Measurements from ENCODE around the gene BRCC3. TPM values are rescaled to one million over a fixed set of nuclear protein-coding genes. Genes with fewer than 3 reads are reported as not detected.

BRCC3 gene
- polyA plus RNA-seq, 1 donor from 2014 or later, result 28.1 TPM

- no peak overlapping the region for H3K9ac ChIP-seq (ENCODE audit: low read length)
- no peak for TF ChIP-seq TAF1 (IDR thresholded peaks at IDR 0.05; ENCODE audit: low read depth)
- no peak for TF ChIP-seq REST (IDR thresholded peaks at IDR 0.05; ENCODE audit: borderline replicate concordance)
- no peak for TF ChIP-seq POLR2AphosphoS5 (IDR thresholded peaks at IDR 0.05)
- TF ChIP-seq CTCF (IDR thresholded peaks at IDR 0.05; ENCODE audit: poor library complexity, severe bottlenecking), result no peak
Observed at GRCh38 chrX:155023907-155024833, 47.1 kb upstream of the BRCC3 start.

DNA sequence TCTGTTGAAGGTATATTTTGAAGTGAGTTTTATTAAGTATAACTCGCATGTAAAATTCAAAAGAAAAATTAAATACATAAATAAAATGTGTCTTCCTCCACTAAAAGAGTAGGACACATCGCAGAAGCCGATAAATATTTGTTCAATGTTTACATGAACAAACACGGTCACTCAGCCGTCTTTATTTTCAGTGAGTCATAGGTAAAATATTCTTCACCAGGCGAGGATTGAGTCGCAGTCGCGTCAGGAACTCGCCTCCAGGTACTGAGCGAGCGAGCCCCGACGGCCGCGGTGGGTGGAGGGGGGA is 44.9 kb upstream of the BRCC3 start:
- H3K9me2 ChIP-seq (ENCODE audit: insufficient read depth, low read length), result no peaks in the 10 kb centered on the region
- H3K27ac ChIP-seq (ENCODE audit: low read length), result peak overlapping the region; percentile 79
- peak overlapping the region; percentile 83 for H3K9ac ChIP-seq (ENCODE audit: low read length)
- no peak overlapping the region for H3K4me2 ChIP-seq (ENCODE audit: low read length)
- H3K4me3 ChIP-seq (ENCODE audit: low read length), result peak overlapping the region; percentile 81
- no peaks in the 10 kb centered on the region for H3K27me3 ChIP-seq (ENCODE audit: insufficient read depth, low read depth, low read length)
- H2AFZ ChIP-seq (ENCODE audit: low read depth, low read length), result no peak overlapping the region
- no peak for TF ChIP-seq RAD21 (conservative IDR thresholded peaks at IDR 0.05)
- H3K9me3 ChIP-seq (ENCODE audit: low read length), result no peaks in the 10 kb centered on the region
- H3F3A ChIP-seq (ENCODE audit: insufficient read depth, low read length, poor library complexity, severe bottlenecking), result no peaks in the 10 kb centered on the region
- no peaks in the 10 kb centered on the region for H3K36me3 ChIP-seq (ENCODE audit: insufficient read depth, low read length)
- no peaks in the 10 kb centered on the region for H4K20me1 ChIP-seq (ENCODE audit: insufficient read depth)
- H3K79me2 ChIP-seq (replicated peaks; ENCODE audit: insufficient read depth, low read length), result peaks cover 21% of the 10 kb centered on the region

More at GRCh38 chrX:155023907-155024833, 47.1 kb upstream of the BRCC3 start:
- peaks cover 14% of the 10 kb centered on the region for H3K79me2 ChIP-seq (replicated peaks; ENCODE audit: insufficient read depth, low read length)
- no peaks in the 10 kb centered on the region for H4K20me1 ChIP-seq (ENCODE audit: insufficient read depth)
- no peaks in the 10 kb centered on the region for H3K9me2 ChIP-seq (ENCODE audit: insufficient read depth, low read length)
- no peak overlapping the region for H3K27ac ChIP-seq (ENCODE audit: low read length)
- no peak overlapping the region for H3K4me3 ChIP-seq (ENCODE audit: low read length)
- no peaks in the 10 kb centered on the region for H3K27me3 ChIP-seq (ENCODE audit: insufficient read depth, low read depth, low read length)
- H2AFZ ChIP-seq (ENCODE audit: low read depth, low read length), result no peak overlapping the region
- H3K36me3 ChIP-seq (ENCODE audit: insufficient read depth, low read length), result no peaks in the 10 kb centered on the region
- H3F3A ChIP-seq (ENCODE audit: insufficient read depth, low read length, poor library complexity, severe bottlenecking), result no peaks in the 10 kb centered on the region
- H3K4me2 ChIP-seq (ENCODE audit: low read length), result no peak overlapping the region
- H3K9me3 ChIP-seq (ENCODE audit: low read length), result no peaks in the 10 kb centered on the region

DNA sequence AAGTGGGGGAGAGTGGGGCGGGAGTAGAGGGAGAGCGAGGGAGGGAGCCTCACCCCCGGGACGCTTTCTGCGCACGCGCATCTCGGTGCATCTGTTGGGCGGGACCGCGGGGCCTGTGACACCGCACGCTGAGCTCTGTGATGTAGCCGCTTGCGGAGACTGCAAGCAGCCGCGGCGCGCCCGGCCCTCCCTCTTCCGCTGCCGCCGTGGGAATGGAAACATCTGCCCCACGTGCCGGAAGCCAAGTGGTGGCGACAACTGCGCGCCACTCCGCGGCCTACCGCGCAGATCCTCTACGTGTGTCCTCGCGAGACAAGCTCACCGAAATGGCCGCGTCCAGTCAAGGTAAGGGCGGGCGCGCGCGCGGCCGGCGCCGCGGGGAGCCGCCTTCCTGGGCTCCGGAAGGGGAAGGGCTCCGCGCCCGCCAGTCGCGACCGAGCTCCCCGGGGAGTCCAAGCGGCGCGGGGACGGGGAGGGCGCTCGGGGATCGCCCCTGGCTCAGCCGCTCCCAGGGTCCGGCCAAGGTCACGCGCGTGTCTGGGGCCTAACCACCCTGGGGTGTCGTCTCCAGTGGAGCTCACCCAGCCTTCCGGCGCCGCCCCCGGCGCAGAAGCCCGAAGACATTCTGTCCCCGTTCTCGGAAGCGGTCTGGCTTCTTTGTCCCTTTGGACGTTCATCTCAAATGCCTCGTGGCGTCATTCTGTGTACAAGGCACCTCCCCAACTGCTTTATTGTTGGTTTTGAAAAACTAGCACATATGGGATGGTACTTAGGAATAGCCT is 44.4 kb upstream of the BRCC3 start, which contains the start of gene FUNDC2:
TSS of gene FUNDC2 (plus strand) at position 118 of the 782 bp plus-strand sequence. CDS start at position 213, 95 bp downstream.
- no peaks in the 10 kb centered on the region for H3F3A ChIP-seq (ENCODE audit: insufficient read depth, low read length, poor library complexity, severe bottlenecking)
- H3K9ac ChIP-seq (ENCODE audit: low read length), result peak within 1 kb of the TSS; percentile 83
- H3K27me3 ChIP-seq (ENCODE audit: insufficient read depth, low read depth, low read length), result no peaks in the 10 kb centered on the region
- H3K4me3 ChIP-seq (ENCODE audit: low read length), result peak within 1 kb of the TSS; percentile 81
- H2AFZ ChIP-seq (ENCODE audit: low read depth, low read length), result peak within 1 kb of the TSS; percentile 40
- no peaks in the 10 kb centered on the region for H3K9me2 ChIP-seq (ENCODE audit: insufficient read depth, low read length)
- H3K27ac ChIP-seq (ENCODE audit: low read length), result peak within 1 kb of the TSS; percentile 88
- H3K4me2 ChIP-seq (ENCODE audit: low read length), result peak within 1 kb of the TSS; percentile 55
- H4K20me1 ChIP-seq (ENCODE audit: insufficient read depth), result no peaks in the 10 kb centered on the region
- H3K9me3 ChIP-seq (ENCODE audit: low read length), result no peaks in the 10 kb centered on the region
- no peaks in the 10 kb centered on the region for H3K36me3 ChIP-seq (ENCODE audit: insufficient read depth, low read length)
- peaks cover 21% of the 10 kb centered on the region for H3K79me2 ChIP-seq (replicated peaks; ENCODE audit: insufficient read depth, low read length)
- TF ChIP-seq RAD21 (conservative IDR thresholded peaks at IDR 0.05) (no peak), TAF1 (IDR thresholded peaks at IDR 0.05; ENCODE audit: low read depth) (peak; percentile 69), REST (IDR thresholded peaks at IDR 0.05; ENCODE audit: borderline replicate concordance) (peak; percentile 18), SMC3 (conservative IDR thresholded peaks at IDR 0.05; ENCODE audit: poor library complexity) (no peak), CTCF (IDR thresholded peaks at IDR 0.05; ENCODE audit: poor library complexity, severe bottlenecking) (no peak), EZH2 (IDR thresholded peaks at IDR 0.05; ENCODE audit: borderline replicate concordance, insufficient read depth, low read length, poor library complexity, severe bottlenecking) (no peak), POLR2AphosphoS5 (IDR thresholded peaks at IDR 0.05) (peak; percentile 62), EP300 (conservative IDR thresholded peaks at IDR 0.05; ENCODE audit: poor library complexity, severe bottlenecking) (peak; percentile 55)
